ENCODE results near the gene SMYD5.
"Not testable (repeated sequence)": the region's sequence is repeated elsewhere in the genome, so short reads cannot be mapped to it uniquely, and the experiment has no call there.

Gene SMYD5

DNA sequence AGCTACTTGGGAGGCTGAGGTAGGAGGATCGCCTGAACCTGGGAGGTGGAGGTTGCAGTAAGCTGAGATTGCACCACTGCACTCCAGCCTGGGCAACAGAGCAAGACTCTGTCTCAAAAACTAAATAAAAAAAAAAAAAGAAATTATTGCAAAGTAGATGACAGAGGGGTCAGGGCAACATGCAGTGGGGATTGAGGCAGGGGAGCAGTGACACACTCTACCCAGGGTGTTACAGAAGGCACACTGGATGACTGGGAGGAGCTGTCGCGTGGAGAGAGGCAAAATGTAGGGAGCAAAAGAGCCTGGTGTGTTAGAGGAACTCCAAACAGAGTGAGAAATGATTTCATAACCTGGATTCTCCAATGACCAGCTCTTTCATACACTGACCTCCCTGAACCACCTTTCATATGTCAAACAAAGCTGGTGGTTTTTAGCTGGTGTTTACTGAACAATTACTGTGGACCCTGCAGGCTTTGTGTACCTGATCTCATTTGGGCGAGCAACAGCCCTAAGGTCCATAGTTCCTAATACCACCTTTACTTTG, 48.1 kb downstream of the SMYD5 start:
- no peak for DNase-seq

DNA sequence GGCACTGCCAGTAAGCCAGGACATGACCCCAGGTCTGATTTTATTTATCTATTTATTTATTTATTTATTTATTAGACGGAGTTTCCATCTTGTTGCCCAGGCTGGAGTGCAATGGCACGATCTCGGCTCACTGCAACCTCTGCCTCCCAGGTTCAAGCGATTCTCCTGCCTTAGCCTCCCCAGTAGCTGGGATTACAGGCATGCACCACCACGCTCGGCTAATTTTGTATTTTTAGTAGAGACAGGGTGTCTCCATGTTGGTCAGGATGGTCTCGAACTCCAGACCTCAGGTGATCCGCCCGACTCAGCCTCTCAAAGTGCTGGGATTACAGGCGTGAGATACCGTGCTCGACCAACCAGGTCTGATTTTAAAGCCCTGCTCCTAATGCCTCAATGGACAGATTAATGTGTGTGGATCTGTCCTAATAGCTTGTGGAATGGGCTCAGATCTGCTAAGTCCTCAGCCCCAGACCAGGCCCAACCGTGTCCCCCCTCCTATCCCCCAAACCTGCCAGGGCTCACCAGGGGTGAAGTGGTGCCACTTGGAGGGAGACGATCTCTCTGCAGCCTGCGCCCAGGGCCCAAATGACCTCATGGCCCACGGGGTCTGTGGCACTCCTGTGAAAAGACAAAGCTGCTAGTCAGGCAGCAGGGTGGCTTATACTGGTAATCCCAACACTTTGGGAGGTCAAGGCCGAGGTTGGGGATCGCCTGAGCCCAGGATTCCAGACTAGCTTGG, 48.8 kb downstream of the SMYD5 start:
- not testable (repeated sequence) for DNase-seq

DNA sequence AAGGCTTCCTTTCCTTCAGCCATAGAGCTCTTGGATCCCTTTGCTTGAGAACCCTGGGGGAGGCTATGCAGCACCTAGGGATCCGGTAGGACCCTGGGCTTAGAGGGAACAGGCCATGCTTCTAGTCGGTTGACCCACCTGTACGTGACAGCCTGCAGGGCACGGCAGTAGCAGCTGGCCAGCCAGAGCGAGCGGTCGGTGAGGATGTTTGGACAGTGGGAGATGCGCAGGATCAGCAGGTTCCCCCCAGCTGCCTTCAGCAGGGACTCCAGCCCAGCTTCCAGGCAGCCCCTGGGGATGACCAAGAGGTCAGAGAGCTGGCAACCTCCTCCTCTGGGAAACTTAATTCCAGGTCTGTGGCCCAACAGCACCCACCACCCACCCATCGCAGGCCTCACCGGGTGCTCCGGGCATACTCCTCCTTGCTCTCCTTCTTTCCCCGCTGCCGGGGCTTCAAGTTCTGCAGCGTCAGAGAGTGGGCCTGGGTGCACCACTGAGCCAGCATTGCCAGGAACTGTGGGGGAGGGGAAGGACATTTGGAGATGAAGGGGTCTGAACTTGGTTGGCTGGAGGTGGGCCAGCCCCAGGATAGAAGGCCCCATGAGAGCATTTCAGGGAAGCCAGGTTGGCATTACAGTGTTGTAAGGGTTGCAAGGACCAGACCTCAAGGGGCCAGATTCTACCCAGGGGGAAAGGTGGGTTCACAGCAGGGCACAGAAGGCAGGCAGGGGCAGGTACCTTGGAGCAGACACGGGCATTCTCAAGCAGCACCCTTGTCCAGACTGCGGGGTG, 49.7 kb downstream of the SMYD5 start:
- no peak for DNase-seq

DNA sequence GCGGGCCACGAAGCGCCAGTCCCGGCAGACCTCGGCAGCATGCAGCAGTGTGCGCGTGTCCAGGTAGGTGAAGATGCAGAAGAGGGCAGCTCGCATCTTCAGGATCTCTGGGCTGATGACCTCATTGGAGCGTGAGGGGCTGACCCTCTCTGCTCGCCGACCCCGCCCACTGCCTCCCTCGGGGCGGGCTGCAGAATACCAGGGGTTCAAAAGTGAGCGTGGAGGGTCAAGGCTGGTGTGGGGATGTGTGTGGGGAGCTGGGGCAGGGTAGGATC, 50.2 kb downstream of the SMYD5 start:
- DNase-seq: no peak

DNA sequence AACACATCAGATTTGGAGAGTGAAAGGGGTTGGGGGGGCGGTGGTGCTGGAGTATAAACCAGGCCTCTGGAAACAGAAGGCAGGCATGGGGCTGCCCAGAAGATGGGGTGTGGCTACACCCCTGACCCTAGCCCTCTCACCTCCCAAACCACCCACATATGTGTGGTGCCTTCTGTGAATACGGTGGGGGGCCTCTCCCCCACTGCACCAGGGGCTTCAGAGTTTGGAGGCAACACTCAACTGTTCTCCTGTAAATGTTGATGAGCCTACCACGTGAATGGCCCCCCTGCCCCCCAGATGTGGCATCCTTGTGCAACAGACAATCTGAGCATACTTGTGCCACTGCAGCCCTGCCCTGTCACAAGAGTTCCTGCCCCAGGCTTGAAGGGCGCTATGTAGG, 50.7 kb downstream of the SMYD5 start:
- no peak for DNase-seq

DNA sequence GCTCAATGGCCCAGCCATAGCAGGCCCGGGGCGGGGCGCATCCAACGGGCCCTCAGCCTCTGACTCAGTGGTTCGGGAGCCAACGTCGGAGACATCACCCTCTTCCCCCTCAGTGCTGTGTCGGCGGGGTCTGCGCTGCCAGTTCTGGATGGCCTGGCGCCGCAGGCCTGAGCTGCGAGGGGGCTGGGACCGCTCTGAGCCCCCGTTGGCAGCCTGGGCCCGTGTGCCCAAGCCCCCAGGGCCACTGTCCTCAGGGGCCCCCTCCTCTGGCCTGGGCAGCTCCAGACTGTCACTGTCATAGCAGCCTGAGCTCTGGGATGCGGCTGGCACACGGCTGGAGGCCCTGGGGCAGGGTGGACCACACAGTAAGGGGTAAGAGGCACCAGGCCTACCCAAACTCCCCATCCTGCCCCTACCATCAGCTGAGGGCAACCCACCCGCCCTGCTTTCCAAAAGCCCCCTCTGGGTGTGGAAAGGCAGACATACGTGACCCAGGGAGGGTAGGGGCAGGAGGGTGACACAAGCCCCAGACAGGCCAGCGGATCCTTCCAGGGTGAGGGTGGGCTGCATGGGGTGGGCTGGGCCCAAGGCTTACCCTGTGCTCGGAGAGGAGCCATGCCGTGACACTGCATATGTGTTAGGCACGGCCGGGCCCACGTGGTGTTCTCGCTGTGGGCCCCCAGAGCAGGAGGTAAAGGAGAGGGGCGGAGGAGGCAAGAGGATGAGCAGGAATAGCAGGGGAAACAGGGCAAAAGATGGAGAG, 51.4 kb downstream of the SMYD5 start:
- DNase-seq: no peak

DNA sequence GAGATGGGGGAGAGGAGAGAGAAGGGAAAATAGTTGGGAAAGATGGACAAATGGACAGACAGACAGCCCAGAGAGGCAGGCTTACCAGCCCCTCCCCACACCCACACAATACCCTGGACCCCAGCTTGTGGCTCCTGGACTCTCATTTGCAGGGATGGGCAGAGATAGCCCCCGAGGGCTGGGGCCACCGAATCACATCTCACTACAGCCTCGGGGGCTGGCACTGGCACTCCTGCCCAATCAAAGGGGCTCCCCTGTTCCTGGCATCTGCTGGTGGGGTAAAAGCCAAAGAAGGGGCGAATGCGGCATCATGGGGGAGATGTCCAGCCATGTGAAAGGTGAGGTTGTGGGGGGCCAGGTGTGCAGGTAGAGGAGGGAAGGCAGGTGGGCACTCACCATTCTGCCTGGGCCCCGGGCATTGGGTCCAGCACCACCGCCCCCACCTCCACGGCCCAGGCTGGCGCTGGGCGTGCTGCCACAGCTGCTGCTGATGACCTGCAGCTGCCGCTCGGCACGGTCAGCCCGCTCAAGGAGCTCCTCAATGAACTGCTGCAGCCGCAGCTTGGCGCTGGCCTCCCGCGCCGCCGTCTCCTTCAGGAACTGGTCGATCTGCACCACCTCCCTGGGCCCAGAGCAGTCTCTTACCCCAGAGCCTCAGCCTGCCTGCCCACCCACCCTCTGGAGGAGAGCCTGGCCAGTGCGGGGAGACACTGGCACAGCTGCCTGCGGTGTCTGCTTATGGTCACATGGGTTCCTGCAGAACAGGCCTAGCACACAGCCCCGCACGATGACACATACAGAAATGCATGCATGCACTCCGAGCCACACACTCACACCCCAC, 52.2 kb downstream of the SMYD5 start:
- no peak for DNase-seq

DNA sequence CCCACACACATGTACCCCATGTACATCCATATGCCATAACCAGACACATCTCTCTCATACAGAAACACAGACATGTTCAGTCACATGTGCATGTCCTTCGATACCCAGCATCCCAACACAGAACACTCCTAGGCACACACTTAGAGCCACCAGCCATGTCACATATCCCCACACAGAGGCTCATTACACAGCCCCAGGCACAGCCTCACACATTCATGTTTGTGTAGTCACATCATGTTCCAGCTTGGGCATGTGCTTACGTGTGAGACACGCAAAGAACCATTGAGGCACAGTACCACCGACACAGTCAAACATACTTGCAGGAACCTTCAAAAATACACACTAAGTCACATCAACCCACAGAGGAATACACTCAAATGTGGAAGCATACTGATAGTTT, 53.0 kb downstream of the SMYD5 start:
- DNase-seq: no peak

DNA sequence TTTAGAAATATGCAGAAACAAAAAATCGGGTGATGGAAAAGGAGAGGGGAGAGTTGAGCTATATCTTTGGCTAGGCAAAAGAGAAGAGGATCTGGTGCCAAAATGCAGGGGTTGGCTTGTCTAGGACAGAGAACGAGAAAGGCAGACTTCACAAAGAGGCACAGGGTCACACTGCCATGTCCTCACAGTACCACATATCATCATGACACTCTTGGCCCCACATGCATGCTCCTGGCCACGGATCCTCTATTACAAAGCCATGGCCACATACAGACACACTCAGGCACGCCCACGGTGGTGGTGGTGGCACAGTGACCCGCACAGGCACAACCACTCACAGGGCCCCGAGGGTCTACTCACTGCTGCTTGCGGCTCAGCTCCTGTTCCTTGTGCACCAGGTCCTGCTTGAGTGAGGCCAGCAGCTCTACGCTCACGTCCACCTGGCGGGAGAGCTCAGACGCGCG, 54.4 kb downstream of the SMYD5 start:
- no peak for DNase-seq

DNA sequence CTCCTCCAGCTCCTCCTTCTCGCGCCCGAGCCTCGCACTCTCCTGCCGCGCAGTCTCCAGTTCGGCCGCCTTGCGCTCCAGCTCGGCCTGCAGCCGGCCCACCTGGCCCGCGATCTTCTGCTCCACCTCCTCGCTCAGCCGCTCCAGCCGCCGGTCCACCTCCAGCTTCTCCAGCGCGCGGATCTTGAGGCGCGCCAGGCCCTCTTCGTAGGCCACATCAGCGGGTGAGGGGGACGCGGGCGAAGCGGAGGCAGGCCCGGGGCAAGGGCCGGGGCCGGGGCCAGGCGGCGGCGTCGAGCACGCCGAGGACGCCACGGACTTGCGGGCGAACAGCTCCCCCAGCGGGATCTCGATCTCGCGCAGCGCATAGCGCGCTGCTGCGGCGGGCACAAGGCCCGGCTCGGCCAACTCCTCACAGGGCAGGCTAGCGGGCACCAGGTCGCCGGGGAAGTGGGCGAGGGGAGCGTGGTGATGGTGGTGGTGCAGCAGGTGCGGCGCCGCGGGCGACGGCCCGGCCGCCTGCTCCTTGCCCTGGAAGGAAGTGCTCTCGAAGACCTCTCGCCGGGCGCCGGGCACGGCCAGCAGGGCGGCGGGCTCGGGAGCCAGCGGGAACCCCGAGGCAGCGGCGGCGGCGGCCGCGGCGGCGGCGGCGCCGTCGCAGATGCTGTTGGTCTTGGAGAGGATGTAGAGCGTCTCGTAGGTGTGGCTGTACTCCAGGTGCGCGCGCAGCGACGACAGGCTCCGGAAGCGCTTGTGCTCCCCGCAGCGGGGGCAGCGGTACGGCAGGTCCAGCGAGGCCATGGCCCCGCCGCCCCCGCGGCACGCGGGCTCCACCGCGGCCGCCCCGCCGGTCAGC, 55.0 kb downstream of the SMYD5 start:
- no peak for DNase-seq

DNA sequence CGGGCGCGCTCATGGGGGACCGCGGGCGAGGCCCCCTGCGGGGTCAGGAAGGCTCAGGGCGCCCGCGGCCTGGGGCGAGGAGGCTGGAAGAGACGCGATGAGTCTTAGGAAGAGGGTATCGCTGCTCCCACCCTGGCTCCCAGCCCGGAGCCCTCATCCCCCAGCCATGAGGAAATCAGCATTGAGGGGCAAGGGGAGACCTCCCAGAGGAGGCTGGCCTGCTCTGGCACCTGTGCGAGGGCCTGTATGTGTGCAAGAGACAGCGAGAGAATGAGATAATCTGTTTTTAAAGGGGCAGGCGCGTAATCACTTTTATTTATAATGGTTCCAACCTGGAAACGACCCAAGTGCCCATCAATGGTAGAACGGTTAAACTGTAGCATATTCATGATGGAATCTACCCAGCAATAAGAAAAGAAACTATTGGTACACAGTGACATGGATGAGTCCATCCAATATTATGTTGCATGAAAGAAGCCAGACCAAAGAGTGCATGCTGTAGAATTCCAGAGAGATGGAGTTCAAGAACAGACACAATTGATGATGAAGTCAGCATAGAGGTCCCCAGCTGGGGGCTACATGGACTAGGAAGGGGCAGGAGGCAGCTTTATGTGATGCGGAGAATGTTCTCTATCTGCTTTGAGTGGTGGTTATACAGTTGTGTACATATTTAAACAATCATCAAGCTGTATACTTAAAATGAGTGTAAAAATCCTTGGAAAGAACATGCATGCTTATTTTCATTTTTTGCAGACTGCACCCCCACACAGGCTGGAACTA, 55.8 kb downstream of the SMYD5 start:
- DNase-seq: no peak

DNA sequence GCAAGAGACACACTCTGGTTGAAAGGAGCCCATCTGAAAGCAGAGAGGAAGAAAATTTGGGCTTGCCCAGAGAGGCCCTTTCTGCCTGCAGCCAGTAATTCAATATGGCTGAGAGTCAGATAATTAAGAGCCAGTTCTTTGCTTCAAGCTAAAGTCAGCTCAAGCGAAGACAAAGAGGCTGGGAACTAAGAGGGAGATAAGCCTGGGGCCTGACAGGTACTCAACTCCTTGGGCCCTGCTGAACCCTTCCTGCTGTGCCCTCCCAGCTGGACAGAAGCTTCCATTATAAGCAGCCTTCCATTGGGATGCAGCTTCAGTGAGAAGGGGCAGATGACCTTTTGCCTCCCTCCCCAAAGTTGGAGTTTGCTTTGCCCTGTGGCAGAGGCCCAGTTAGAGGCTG, 58.2 kb downstream of the SMYD5 start:
- no peak for DNase-seq
